Tibial artery (tissue), 4 donors: ENCODE data around the gene SDHB.

Experiments
- DNase-seq, 2 donors: peaks; one replicate each; pipeline ENCODE4 v3.0.0-alpha.2; 2019
- H3K27ac ChIP-seq, 2 donors: fragments of 200-600 bp; sonication (generic) in 1 of 2; 1 replicate in 1 of 2; 2 replicates in 1 of 2; pipeline ENCODE4 v1.5.1; 2018 to 2019; ENCODE audit warnings: mild to moderate bottlenecking in 1 of 2
- H3K27me3 ChIP-seq, 2 donors: fragments of 200-600 bp; sonication (generic) in 1 of 2; one replicate each; pipeline versions ENCODE4 v1.5.1 to v1.6.0; 2016 to 2019
- H3K36me3 ChIP-seq, 3 donors: fragments of 200-600 bp; sonication (generic) in 2 of 3; one replicate each; pipeline ENCODE4 v1.5.1; 2016 to 2019; ENCODE audit warnings: mild to moderate bottlenecking in 2 of 3
- H3K4me1 ChIP-seq, 4 donors: fragments of 200-600 bp; sonication (generic) in 2 of 4; 1 replicate in 3 of 4; 2 replicates in 1 of 4; pipeline ENCODE4 v1.5.1; 2016 to 2019
- H3K4me3 ChIP-seq, 2 donors: fragments of 200-600 bp; sonication (generic) in 1 of 2; 1 replicate in 1 of 2; 2 replicates in 1 of 2; pipeline ENCODE4 v1.5.1; 2018 to 2019; ENCODE audit warnings: mild to moderate bottlenecking in 2 of 2
- H3K9me3 ChIP-seq, 3 donors: fragments of 200-600 bp; sonication (generic) in 1 of 3; one replicate each; pipeline ENCODE4 v1.5.1; 2016 to 2019
- CTCF ChIP-seq, 2 experiments: fragments of 200-600 bp in 1 of 2; fragments of 450-650 bp in 1 of 2; IDR thresholded peaks; one replicate each; pipeline ENCODE4 v1.5.1; 2017 to 2019; ENCODE audit warnings: antibody characterized with exemption in 2 of 2, mild to moderate bottlenecking in 1 of 2, moderate library complexity in 1 of 2
- intact Hi-C: fragments of 100-400 bp; cut with DNase I; formaldehyde crosslinking; loops from one replicate; pipeline ENCODE4 v1.15.0; 2023; ENCODE audit warnings: low total_unique reads

Gene SDHB

GRCh38 chr1:16986113-16986512, 67.7 kb downstream of the SDHB start:
- intact Hi-C loops, result loop anchor here (5.0 kb wide), 1 partner anchor 1621 kb away; no protein-coding TSS in a partner anchor
- no peak for TF ChIP-seq CTCF (IDR thresholded peaks at IDR 0.05)
- Histone ChIP-seq H3K27me3 (no peaks in the 10 kb centered on the region), H3K4me1 (peaks cover 0 to 8% (median 2%) of the 10 kb centered on the region in 4 donors), H3K4me3 (no peak overlapping the region), H3K9me3 (no peaks in the 10 kb centered on the region), H3K36me3 (peaks cover 31 to 56% (median 52%) of the 10 kb centered on the region in 3 donors), H3K27ac (no peak overlapping the region)
- DNase-seq, result no peak

GRCh38 chr1:16984717-16985116, 69.1 kb downstream of the SDHB start:
- Histone ChIP-seq H3K36me3 (peaks cover 23 to 42% (median 40%) of the 10 kb centered on the region in 3 donors), H3K9me3 (no peaks in the 10 kb centered on the region), H3K27me3 (no peaks in the 10 kb centered on the region), H3K27ac (peak overlapping the region; percentile 25 to 46), H3K4me1 (peaks cover 0 to 19% (median 9%) of the 10 kb centered on the region in 4 donors), H3K4me3 (no peak overlapping the region)
- TF ChIP-seq CTCF (IDR thresholded peaks at IDR 0.05), result no peak
- intact Hi-C loops, result loop anchor here (5.0 kb wide), 1 partner anchor 1623 kb away; no protein-coding TSS in a partner anchor
- peak; percentile 85 to 87 for DNase-seq

- no peak for DNase-seq
- Histone ChIP-seq H3K9me3 (no peaks in the 10 kb centered on the region), H3K36me3 (peaks cover 19 to 31% (median 30%) of the 10 kb centered on the region in 3 donors), H3K27ac (no peak overlapping the region), H3K4me3 (no peak overlapping the region), H3K4me1 (peaks cover 0 to 29% (median 20%) of the 10 kb centered on the region in 4 donors), H3K27me3 (no peaks in the 10 kb centered on the region)
- TF ChIP-seq CTCF (IDR thresholded peaks at IDR 0.05), result no peak
- intact Hi-C loops, result no loop called here
These were observed 70.2 kb downstream of the SDHB start for GRCh38 chr1:16983649-16984048.

- Histone ChIP-seq H3K27ac (no peak overlapping the region), H3K36me3 (peaks cover 11 to 26% (median 24%) of the 10 kb centered on the region in 3 donors), H3K4me3 (no peak overlapping the region), H3K9me3 (no peaks in the 10 kb centered on the region), H3K4me1 (peaks cover 0 to 36% (median 27%) of the 10 kb centered on the region in 4 donors), H3K27me3 (no peaks in the 10 kb centered on the region)
- intact Hi-C loops, result no loop called here
- no peak for TF ChIP-seq CTCF (IDR thresholded peaks at IDR 0.05)
- no peak for DNase-seq
These were observed 70.9 kb downstream of the SDHB start for GRCh38 chr1:16982902-16983301.

GRCh38 chr1:16981269-16981849, 72.5 kb downstream of the SDHB start:
- TF ChIP-seq CTCF (IDR thresholded peaks at IDR 0.05), result no peak
- no peak for DNase-seq
- Histone ChIP-seq H3K36me3 (peaks cover 3 to 10% (median 8%) of the 10 kb centered on the region in 3 donors), H3K9me3 (no peaks in the 10 kb centered on the region), H3K27ac (peak overlapping the region; percentile 86 to 98), H3K27me3 (no peaks in the 10 kb centered on the region), H3K4me1 (peaks cover 0 to 41% (median 31%) of the 10 kb centered on the region in 4 donors), H3K4me3 (no peak overlapping the region)
- intact Hi-C loops, result no loop called here
